Cardiac fibroblast (primary cell): ENCODE data around the gene TCL1B.

Experiments used
- DNase-seq, 2 donors: peaks; one replicate each; pipeline versions ENCODE4 v3.0.0 to v3.0.0-alpha.2; 2010; ENCODE audit warnings: low read depth in 2 of 2
- H3K4me3 ChIP-seq, 2 donors: replicated peaks in 1 of 2; 1 replicate in 1 of 2; 2 replicates in 1 of 2; pipeline ENCODE4 v1.5.1; 2011; ENCODE audit warnings: low read depth in 2 of 2, low read length in 2 of 2, mild to moderate bottlenecking in 2 of 2, moderate library complexity in 1 of 2
- TF ChIP-seq, protein P1 (sequence below): IDR thresholded peaks from one replicate; pipeline ENCODE4 v1.5.1; 2011; ENCODE audit warnings: low read depth, mild to moderate bottlenecking, low read length, inconsistent platforms

Gene TCL1B

GRCh38 chr14:95698287-95698686, 12.1 kb downstream of the TCL1B start:
- no peak overlapping the region for H3K4me3 ChIP-seq
- no peak for DNase-seq
- TF ChIP-seq, protein P1, sequence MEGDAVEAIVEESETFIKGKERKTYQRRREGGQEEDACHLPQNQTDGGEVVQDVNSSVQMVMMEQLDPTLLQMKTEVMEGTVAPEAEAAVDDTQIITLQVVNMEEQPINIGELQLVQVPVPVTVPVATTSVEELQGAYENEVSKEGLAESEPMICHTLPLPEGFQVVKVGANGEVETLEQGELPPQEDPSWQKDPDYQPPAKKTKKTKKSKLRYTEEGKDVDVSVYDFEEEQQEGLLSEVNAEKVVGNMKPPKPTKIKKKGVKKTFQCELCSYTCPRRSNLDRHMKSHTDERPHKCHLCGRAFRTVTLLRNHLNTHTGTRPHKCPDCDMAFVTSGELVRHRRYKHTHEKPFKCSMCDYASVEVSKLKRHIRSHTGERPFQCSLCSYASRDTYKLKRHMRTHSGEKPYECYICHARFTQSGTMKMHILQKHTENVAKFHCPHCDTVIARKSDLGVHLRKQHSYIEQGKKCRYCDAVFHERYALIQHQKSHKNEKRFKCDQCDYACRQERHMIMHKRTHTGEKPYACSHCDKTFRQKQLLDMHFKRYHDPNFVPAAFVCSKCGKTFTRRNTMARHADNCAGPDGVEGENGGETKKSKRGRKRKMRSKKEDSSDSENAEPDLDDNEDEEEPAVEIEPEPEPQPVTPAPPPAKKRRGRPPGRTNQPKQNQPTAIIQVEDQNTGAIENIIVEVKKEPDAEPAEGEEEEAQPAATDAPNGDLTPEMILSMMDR, result no peak

DNA sequence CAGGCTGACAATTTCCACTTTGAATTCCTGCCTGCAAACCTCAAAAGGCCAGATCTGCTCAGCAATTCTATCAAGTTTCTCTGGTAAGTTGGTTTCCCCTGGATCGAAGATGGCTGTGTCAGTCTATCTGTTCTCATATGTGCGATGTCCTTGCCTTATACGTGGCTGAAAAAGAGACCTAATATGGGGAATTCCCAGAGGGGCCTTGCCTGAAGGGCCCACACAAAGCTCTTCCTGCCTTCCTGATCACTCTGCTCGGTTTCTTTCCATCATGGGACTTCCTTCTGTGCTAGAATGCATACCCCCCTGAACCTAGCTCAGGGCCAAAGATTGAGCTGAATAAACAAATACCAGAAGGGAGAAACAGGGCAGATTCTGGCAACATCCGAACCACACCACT, 13.2 kb downstream of the TCL1B start:
- DNase-seq, result no peak
- no peak overlapping the region for H3K4me3 ChIP-seq
- TF ChIP-seq, protein P1, result no peak

- TF ChIP-seq, protein P1, result no peak
- DNase-seq, result no peak
- no peak overlapping the region for H3K4me3 ChIP-seq
These were observed 14.2 kb downstream of the TCL1B start for GRCh38 chr14:95700221-95700976.

- TF ChIP-seq, protein P1, result no peak
- H3K4me3 ChIP-seq, result no peak overlapping the region
- DNase-seq, result peak in 1 of 2 donors; percentile 9
These were observed 15.6 kb downstream of the TCL1B start for GRCh38 chr14:95701846-95702221.

DNA sequence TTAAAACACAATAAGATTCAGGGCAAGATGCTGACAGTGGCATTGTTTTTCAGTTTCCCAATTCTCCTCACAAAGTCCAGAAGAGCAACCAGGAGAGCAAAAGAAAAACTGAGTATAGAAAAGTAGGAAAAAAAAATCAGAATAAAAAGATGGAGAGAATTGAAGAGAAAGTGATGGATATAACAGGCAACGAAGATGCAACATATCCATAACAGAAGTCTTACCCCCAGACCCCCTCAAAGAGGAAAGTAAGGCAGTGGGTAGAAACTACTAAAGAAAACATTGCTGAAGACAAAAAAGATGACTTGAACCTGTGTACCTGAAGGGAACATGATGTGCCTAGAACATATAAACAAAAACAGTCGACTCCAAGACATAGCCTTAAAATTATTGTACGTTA, 17.1 kb downstream of the TCL1B start:
- no peak overlapping the region for H3K4me3 ChIP-seq
- no peak for DNase-seq
- TF ChIP-seq, protein P1, result no peak

DNA sequence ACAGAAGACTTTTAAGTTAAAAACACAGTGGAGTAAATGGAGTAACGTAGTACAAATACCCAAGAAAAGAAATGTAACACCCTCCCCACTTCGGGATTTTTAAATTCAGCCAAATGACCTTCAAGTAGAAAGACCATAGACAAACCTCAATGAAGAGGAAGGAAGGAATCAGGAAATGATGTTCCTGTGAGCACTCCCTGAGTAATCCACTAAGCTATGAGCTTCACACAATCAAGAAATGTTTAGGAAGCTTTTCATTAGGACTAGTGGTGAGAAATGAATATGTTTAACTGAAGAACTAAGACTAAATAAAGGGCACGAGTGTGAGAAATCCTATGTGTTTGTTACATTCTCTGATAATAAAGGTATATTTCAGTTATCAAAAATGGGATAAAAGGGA, 17.6 kb downstream of the TCL1B start:
- H3K4me3 ChIP-seq, result no peak overlapping the region
- TF ChIP-seq, protein P1, result no peak
- no peak for DNase-seq

GRCh38 chr14:95705518-95705917, 19.3 kb downstream of the TCL1B start:
- TF ChIP-seq, protein P1, result no peak
- no peak overlapping the region for H3K4me3 ChIP-seq
- DNase-seq, result no peak
